GM06990 (cell line): Measurements from ENCODE around the gene CAMTA1.

ENCODE experiments used
- DNase-seq: peaks from one replicate; pipeline ENCODE4 v3.0.0-alpha.2; 2011; ENCODE audit not compliant: insufficient read length; ENCODE audit errors: extremely low read depth
- H3K27me3 ChIP-seq: replicated peaks from 2 replicates; pipeline ENCODE4 v1.6.0; 2011; ENCODE audit warnings: low read length; ENCODE audit not compliant: control insufficient read depth, insufficient read depth
- H3K36me3 ChIP-seq: 2 replicates; pipeline ENCODE4 v1.5.1; 2011; ENCODE audit warnings: low read length; ENCODE audit not compliant: control insufficient read depth, insufficient read depth
- H3K4me3 ChIP-seq: replicated peaks from 2 replicates; pipeline ENCODE4 v1.5.1; 2011; ENCODE audit warnings: low read depth, mild to moderate bottlenecking, control low read depth, low read length
- CTCF ChIP-seq: IDR thresholded peaks from 2 replicates; pipeline ENCODE4 v1.5.1; 2011; ENCODE audit warnings: low read length, control low read depth, mild to moderate bottlenecking, inconsistent platforms; ENCODE audit not compliant: insufficient read depth, poor library complexity, severe bottlenecking

CAMTA1 gene

GRCh38 chr1:7250176-7250575, 464.9 kb downstream of the CAMTA1 start:
- TF ChIP-seq CTCF, result no peak
- Histone ChIP-seq H3K4me3 (no peak overlapping the region), H3K27me3 (no peaks in the 10 kb centered on the region; the same call in none of the 2 replicates), H3K36me3 (no peaks in the 10 kb centered on the region)
- DNase-seq, result no peak

- DNase-seq, result no peak
- H3K4me3 ChIP-seq, result no peak overlapping the region
- no peaks in the 10 kb centered on the region for H3K36me3 ChIP-seq
- H3K27me3 ChIP-seq, result no peaks in the 10 kb centered on the region; the same call in none of the 2 replicates
- no peak for TF ChIP-seq CTCF
Measured at GRCh38 chr1:7250597-7251453, 465.6 kb downstream of the CAMTA1 start.

- TF ChIP-seq CTCF, result no peak
- Histone ChIP-seq H3K36me3 (no peaks in the 10 kb centered on the region), H3K27me3 (no peaks in the 10 kb centered on the region; the same call in none of the 2 replicates), H3K4me3 (no peak overlapping the region)
- DNase-seq, result no peak
Measured at GRCh38 chr1:7251454-7251800, 466.2 kb downstream of the CAMTA1 start.

- Histone ChIP-seq H3K36me3 (no peaks in the 10 kb centered on the region), H3K27me3 (no peaks in the 10 kb centered on the region; the same call in none of the 2 replicates), H3K4me3 (no peak overlapping the region)
- no peak for DNase-seq
- no peak for TF ChIP-seq CTCF
Measured at GRCh38 chr1:7252411-7253117, 467.3 kb downstream of the CAMTA1 start.

GRCh38 chr1:7253118-7253480, 467.8 kb downstream of the CAMTA1 start:
- H3K27me3 ChIP-seq, result no peaks in the 10 kb centered on the region; the same call in none of the 2 replicates
- TF ChIP-seq CTCF, result no peak
- no peak for DNase-seq
- no peak overlapping the region for H3K4me3 ChIP-seq
- no peaks in the 10 kb centered on the region for H3K36me3 ChIP-seq
